ENCODE data around the gene GAS6. TPM values are rescaled to one million over a fixed set of nuclear protein-coding genes. Genes with fewer than 3 reads are reported as not detected.

The GAS6 gene
- total RNA-seq, 1 experiment from 2014 or later: 93.8 TPM

- BruUV-seq (replicated peaks): no TSS peak
- CTCF ChIA-PET: no interaction called here
- no peak for DNase-seq
- POLR2A ChIA-PET (ENCODE audit: unreplicated experiment): interaction anchor here (0.6 kb wide), 1 partner anchor 14 kb away, joined by 4 read pairs; no protein-coding TSS in a partner anchor
- H3K4me3 ChIP-seq: no peak overlapping the region
- no peak overlapping the region for H3K4me2 ChIP-seq
- H3K79me2 ChIP-seq (ENCODE audit: low read depth): no peaks in the 10 kb centered on the region
- 0 out of 2 replicates have a peak, but pooled peaks cover 3% of the 10 kb centered on the region for H3K36me3 ChIP-seq (ENCODE audit: low read depth)
- H3K9me3 ChIP-seq (ENCODE audit: insufficient read depth, low read depth): 0 out of 2 replicates have a peak, but pooled peaks cover 3% of the 10 kb centered on the region
- no peak overlapping the region for H3K27ac ChIP-seq
- H3K27me3 ChIP-seq (ENCODE audit: insufficient read depth, low read depth): no peaks in the 10 kb centered on the region
- H3F3A ChIP-seq (ENCODE audit: insufficient read depth, low read depth): peaks cover 17% of the 10 kb centered on the region
- no peaks in the 10 kb centered on the region for H3K9me2 ChIP-seq (ENCODE audit: insufficient read depth)
- H4K20me1 ChIP-seq (ENCODE audit: insufficient read depth): no peaks in the 10 kb centered on the region
- H2AFZ ChIP-seq: no peak overlapping the region
- intact Hi-C loops (cut with micrococcal nuclease; ENCODE audit: unreplicated experiment): no loop called here
- peaks cover 11% of the 10 kb centered on the region for H3K4me1 ChIP-seq (replicated peaks; ENCODE audit: insufficient read depth)
- TF ChIP-seq CTCF (conservative IDR thresholded peaks at IDR 0.05): no peak
- TF ChIP-seq EZH2 (IDR thresholded peaks at IDR 0.05; ENCODE audit: low read depth): no peak
Measured at GRCh38 chr13:113854238-113855011, 9.5 kb downstream of the GAS6 start.

GRCh38 chr13:113853518-113854237 lies 10.2 kb downstream of the GAS6 start:
- Histone ChIP-seq H3K9me3 (ENCODE audit: insufficient read depth, low read depth) (no peaks in the 10 kb centered on the region), H3K27me3 (ENCODE audit: insufficient read depth, low read depth) (no peaks in the 10 kb centered on the region)
- TF ChIP-seq EZH2 (IDR thresholded peaks at IDR 0.05; ENCODE audit: low read depth) (no peak), CTCF (conservative IDR thresholded peaks at IDR 0.05) (no peak)

More at GRCh38 chr13:113853518-113854237, 10.2 kb downstream of the GAS6 start:
- ChIA-PET POLR2A (ENCODE audit: unreplicated experiment) (interaction anchor here (0.6 kb wide), 1 partner anchor 13 kb away, joined by 4 read pairs; no protein-coding TSS in a partner anchor), CTCF (no interaction called here)
- no peak for DNase-seq
- Histone ChIP-seq H3K4me1 (replicated peaks; ENCODE audit: insufficient read depth) (peaks cover 18% of the 10 kb centered on the region), H4K20me1 (ENCODE audit: insufficient read depth) (no peaks in the 10 kb centered on the region), H3K9me2 (ENCODE audit: insufficient read depth) (no peaks in the 10 kb centered on the region), H2AFZ (no peak overlapping the region), H3K4me3 (no peak overlapping the region), H3K27ac (no peak overlapping the region), H3K4me2 (no peak overlapping the region), H3K79me2 (ENCODE audit: low read depth) (no peaks in the 10 kb centered on the region), H3K36me3 (ENCODE audit: low read depth) (0 out of 2 replicates have a peak, but pooled peaks cover 3% of the 10 kb centered on the region), H3F3A (ENCODE audit: insufficient read depth, low read depth) (peaks cover 13% of the 10 kb centered on the region)
- intact Hi-C loops (cut with micrococcal nuclease; ENCODE audit: unreplicated experiment): no loop called here
- BruUV-seq (replicated peaks): no TSS peak

All from PC-9 (cell line).